Muscle of arm (tissue), 14 donors: ENCODE data around the gene FABP2. TPM values are rescaled to one million over a fixed set of nuclear protein-coding genes. Genes with fewer than 3 reads are reported as not detected.
"Not testable (repeated sequence)": the region's sequence is repeated elsewhere in the genome, so short reads cannot be mapped to it uniquely, and the experiment has no call there.

Source experiments
- DNase-seq: peaks from one replicate; pipeline ENCODE4 v3.0.0-alpha.2; 2013
- long read RNA-seq, 11 donors: transcript quantifications; one replicate each; lab custom pipeline, GENCODE V29; 2026
- polyA plus RNA-seq, 12 donors: library from polyadenylated mRNA; unstranded; fragments of 120-200 nt; gene quantifications; one replicate each; pipeline ENCODE4 v1.2.1, GENCODE V29; 2013; ENCODE audit not compliant: insufficient read length in 12 of 12

Gene FABP2
- polyA plus RNA-seq: 10 to 100 TPM in 1 of 12 donors, under 1 TPM in 3, not detected in 8; 0.06 to 18.4 (median 0.12) TPM
- long read RNA-seq, donor 1, transcript FABP2-201 (4 exons, 2,478 nt): major isoform, 126 of 139 reads
- long read RNA-seq, donor 1, partial matches to known transcripts: 13 of 139 reads
- long read RNA-seq, donor 1, other reads (novel, unspliced or antisense): 0 of 139 reads
- long read RNA-seq, donor 2: 0 reads
- long read RNA-seq, donor 3: 0 reads
- long read RNA-seq, donor 4: 0 reads
- long read RNA-seq, donor 5, partial matches to known transcripts: 0 of 1 reads
- long read RNA-seq, donor 5, other reads (novel, unspliced or antisense): 0 of 1 reads
- long read RNA-seq, donor 6: 0 reads
- long read RNA-seq, donor 7: 0 reads
- long read RNA-seq, donor 8, partial matches to known transcripts: 0 of 3 reads
- long read RNA-seq, donor 8, other reads (novel, unspliced or antisense): 0 of 3 reads
- long read RNA-seq, donor 9: 0 reads
- long read RNA-seq, donor 10: 0 reads
- long read RNA-seq, donor 11: 0 reads

DNA sequence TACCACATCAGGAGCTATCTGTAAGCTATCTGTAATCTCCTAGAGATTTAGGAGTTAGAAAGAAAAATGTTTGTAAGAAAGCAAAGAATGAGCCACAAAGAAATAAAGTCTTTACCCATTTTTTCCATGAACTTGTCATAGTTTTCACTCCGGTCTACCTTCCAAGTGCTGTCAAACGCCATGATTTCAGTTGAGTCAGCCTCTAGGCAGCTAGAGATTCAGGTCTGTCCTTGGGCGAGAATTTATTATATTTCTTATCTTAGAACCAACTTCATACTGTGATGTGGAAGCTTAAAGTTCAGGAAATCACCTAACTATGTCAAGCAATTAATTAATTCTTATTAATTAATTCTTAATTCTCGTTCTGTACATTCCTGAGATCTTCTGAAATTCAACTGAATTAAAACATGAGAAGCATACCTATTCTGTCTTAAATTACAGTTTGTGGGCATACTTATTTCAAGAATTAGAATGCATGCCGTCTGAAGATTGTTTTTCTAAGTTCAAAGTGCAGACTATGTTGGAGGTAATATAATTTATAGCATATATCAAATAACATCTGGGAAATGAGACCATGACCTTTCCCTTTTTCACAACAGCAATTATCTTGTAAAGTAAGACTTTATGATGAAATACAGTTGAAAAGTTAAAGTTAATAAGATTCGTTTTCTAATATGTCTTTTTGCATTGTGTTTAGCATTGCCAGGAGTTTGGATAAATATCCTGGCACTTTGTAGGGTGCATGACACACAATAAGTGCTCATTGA lies at the start of gene FABP2:
Gene FABP2, minus strand, starts transcription at position 218 of the 767 bp plus-strand sequence. Its CDS starts 36 bp downstream, at position 182.
- no peak for DNase-seq

GRCh38 chr4:119370951-119371683 lies 49.2 kb upstream of the FABP2 start:
- DNase-seq: not testable (repeated sequence)

DNA sequence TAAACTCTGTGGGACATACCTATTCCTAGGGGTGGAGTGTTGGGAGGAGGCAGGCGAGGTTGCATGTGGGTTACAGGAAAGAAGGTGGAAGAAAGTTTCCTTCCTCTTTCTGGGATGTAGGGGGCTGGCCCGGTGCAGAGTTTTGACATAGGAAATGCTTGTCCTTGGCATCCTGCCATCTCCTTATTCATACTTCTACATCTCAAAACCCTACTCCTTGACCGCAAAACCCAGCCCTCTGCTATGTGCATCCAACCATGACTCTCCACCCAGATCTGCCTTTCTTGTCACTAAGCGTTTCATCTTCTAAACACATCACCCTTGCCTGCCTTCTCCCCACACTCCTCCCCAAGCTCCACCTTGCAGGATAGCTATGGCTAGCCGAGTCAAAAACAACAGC lies 48.5 kb upstream of the FABP2 start:
- DNase-seq: not testable (repeated sequence)

DNA sequence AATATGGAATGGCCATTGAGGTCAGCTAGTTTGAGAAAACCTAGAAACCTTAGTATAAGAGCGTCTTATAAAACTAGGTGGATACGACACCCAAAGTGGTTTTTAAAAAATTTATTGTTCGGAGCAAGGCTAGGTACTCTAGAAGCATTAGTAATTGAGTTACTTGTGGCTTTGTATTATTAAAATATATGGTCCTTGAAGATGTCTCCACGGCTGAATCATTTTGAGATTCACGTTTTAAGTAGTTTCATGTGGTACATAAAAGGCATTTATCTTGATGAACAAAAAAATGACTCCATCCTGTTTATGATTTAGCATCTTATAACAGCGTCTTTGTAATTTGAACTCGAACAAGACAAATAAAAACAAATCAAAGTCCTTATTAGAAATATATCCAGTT lies 44.9 kb upstream of the FABP2 start:
- not testable (repeated sequence) for DNase-seq

DNA sequence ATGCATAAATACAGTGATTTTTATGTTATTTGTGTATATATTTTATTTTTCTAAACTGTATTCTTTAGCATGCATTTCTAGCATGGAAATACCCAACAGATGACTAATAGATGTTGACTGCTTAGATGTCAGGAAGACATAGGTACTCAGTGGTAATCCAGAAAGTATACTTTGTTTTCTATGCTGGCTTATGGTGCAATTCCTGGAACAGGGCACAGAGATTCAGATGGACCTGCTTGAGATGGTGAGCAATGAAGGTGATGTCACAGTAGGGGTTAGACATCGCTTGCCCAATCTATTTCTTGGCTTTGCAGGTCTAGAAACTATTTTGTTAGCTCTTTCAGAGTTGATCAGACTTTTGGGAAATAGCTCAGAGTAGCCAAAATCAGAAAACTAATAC lies 42.3 kb upstream of the FABP2 start:
- DNase-seq: not testable (repeated sequence)

GRCh38 chr4:119363372-119363771 lies 41.4 kb upstream of the FABP2 start:
- DNase-seq: not testable (repeated sequence)

DNA sequence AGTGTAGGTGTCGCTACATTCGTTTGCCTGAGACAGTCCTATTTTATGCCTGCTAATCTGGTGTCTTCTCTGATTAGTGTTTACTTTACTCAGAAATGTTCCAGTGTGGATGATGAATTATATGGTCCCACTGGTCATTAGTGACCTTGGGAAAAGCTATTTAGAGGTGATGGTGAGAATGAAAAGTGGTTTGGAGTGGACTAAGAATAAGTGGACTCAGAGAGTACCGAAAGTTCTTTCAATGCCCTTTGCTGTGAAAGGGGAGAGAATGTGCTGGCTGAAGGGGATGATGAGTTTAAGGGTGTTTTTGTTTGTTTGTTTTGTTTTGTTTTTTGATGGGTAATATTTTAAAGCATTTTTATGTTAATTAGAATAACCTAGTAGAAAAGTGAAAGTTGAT lies 40.5 kb upstream of the FABP2 start:
- DNase-seq: not testable (repeated sequence)

GRCh38 chr4:119359873-119360272 lies 37.9 kb upstream of the FABP2 start:
- not testable (repeated sequence) for DNase-seq

DNA sequence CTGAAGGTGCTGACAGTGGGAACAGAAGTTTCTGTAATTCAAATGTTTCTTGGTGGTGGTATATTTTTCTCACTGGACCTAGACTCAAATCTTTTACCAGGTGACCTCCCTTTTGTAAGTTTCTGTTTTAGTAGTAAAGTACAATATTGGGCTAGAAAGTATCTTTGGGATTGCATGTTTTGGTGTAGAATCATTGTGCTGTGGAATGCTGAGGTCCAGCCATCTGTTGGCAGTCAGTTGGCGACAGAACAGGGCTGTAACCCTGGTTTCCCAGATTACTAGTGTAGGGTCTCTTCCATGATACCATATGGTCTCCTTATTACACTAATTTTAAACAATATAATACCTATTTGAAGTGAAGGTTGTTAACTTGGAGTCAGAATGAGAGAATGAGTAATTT lies 34.9 kb upstream of the FABP2 start:
- DNase-seq: not testable (repeated sequence)

- not testable (repeated sequence) for DNase-seq
Measured at GRCh38 chr4:119356041-119356440, 34.1 kb upstream of the FABP2 start.

GRCh38 chr4:119353364-119353763 lies 31.4 kb upstream of the FABP2 start:
- not testable (repeated sequence) for DNase-seq

GRCh38 chr4:119348169-119348568 lies 26.2 kb upstream of the FABP2 start:
- not testable (repeated sequence) for DNase-seq

DNA sequence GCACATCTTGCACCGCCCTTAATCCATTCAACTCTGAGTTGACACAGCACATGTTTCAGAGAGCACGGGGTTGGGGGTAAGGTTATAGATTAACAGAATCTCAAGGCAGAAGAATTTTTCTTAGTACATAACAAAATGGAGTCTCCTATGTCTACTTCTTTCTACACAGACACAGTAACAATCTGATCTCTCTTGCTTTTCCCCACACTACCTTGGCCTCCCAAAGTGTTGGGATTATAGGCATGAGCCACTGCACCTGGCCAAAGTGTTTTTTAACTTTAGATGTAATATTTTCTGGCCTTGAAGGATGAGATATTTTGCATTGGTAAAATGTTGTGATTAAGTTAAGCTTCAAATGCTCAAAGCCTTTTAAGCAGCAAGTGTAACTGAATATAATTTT lies 21.4 kb upstream of the FABP2 start:
- DNase-seq: not testable (repeated sequence)

DNA sequence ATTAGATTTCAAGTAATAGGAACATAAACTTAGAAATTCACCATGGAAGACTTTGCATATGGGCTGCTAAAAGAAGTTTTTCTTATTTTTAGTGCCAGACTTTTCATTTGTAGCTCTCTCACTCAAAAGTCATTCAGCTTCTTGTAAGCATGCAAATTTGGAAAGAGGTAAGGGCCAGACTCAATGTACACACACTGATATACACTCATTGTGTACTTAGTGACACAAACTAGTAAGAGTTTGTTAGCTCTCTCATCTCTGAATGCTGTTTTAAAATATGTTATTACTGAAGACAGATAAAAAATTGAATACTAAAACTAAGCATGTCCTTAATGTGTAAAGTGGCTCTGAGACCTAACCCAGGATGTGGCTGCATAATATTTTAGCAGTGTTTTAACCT lies 18.0 kb upstream of the FABP2 start:
- DNase-seq: not testable (repeated sequence)

- no peak for DNase-seq
Measured at GRCh38 chr4:119337010-119337409, 15.1 kb upstream of the FABP2 start.

GRCh38 chr4:119336332-119336979 lies 14.5 kb upstream of the FABP2 start:
- not testable (repeated sequence) for DNase-seq

- no peak for DNase-seq
Measured at GRCh38 chr4:119329835-119330620, 8.1 kb upstream of the FABP2 start.

DNA sequence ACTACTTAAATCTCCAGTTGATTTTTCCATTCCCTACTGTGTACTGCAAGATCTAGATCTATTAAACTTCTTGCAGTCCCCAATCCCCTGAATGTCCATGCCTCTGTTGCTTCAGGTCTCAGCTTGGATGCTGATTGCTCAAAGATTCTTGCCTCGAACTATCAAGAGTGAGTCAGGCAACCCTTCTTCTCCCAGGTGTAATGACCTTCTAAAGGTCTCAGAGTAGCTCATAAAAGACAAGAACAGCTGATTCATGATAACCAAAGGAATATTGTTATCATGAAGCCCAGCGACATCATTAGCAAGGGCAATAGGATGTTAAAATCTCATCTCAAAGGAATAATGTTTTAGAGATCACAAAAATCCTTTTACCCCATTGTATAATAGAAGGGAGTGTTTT lies 6.8 kb upstream of the FABP2 start:
- no peak for DNase-seq

- DNase-seq: peak; percentile 25
Measured at GRCh38 chr4:119317990-119318389, 3.9 kb downstream of the FABP2 start.

DNA sequence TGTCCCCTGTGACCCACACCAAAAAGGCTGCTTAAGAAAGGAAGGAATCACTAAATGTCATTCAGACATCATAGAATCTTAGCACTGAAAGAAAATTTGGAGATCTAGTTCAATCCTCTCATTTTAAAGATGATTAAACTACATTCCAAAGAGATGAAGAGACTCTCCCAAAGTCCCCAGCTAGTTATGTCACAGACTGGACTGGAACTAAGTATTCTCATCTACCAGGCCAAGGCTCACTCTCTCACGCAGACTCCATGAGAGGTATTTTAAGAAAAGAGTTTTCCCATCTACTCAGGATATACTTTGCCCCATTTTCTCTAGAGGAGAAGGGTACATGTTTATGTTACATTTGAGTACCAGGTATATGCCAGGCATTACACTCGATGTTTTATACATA lies 6.9 kb downstream of the FABP2 start:
- DNase-seq: no peak
